GM12873 (cell line): Measurements from ENCODE around the gene DCBLD2.

Experiments used
- TF ChIP-seq, protein P1 (sequence below): IDR thresholded peaks from 2 replicates; pipeline ENCODE4 v1.5.1; 2012; ENCODE audit warnings: low read depth, mild to moderate bottlenecking, moderate library complexity, low read length, control low read depth; ENCODE audit not compliant: insufficient read depth; ENCODE audit errors: missing control alignments

Gene DCBLD2

GRCh38 chr3:98807561-98807960, 93.9 kb downstream of the DCBLD2 start:
- TF ChIP-seq, protein P1, sequence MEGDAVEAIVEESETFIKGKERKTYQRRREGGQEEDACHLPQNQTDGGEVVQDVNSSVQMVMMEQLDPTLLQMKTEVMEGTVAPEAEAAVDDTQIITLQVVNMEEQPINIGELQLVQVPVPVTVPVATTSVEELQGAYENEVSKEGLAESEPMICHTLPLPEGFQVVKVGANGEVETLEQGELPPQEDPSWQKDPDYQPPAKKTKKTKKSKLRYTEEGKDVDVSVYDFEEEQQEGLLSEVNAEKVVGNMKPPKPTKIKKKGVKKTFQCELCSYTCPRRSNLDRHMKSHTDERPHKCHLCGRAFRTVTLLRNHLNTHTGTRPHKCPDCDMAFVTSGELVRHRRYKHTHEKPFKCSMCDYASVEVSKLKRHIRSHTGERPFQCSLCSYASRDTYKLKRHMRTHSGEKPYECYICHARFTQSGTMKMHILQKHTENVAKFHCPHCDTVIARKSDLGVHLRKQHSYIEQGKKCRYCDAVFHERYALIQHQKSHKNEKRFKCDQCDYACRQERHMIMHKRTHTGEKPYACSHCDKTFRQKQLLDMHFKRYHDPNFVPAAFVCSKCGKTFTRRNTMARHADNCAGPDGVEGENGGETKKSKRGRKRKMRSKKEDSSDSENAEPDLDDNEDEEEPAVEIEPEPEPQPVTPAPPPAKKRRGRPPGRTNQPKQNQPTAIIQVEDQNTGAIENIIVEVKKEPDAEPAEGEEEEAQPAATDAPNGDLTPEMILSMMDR = no peak

GRCh38 chr3:98807011-98807410, 94.5 kb downstream of the DCBLD2 start:
- TF ChIP-seq, protein P1 = no peak

DNA sequence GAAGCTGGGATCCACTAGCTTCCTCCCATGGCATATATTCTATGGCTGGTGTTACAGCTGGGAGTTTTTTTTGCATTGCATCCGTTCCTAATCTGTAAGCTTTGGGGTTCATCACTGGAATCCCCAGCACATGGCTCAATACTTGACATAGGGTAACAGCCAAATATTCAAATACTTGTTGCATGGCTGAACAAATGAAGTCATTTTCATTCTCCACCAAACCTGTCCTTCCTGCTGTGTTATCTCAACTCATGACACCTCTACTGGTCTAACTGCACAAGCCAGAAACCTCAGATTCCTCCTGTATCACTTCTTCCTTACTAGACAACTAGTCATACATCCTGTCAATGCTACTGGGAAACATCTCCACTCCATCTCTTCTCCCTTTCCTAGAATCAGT, 95.0 kb downstream of the DCBLD2 start:
- TF ChIP-seq, protein P1 = no peak

DNA sequence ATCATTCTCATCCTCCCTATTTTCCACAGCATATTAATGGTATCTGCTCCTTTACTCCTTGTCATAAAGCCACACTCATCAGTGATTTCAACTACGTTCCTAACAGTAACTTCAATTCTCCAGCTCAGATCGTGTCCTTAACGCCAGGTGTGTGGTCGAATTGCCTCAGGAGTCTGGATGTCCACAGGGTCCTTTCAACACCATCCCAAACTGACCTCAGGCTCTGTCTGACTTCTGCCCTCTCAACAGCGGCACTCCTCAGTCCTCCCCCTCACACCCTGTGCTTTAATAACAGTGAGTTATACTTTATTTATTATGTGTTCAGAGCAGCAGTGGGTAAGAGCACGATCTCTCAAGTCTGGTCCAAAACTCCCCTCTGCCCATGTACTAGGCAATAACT, 95.9 kb downstream of the DCBLD2 start:
- TF ChIP-seq, protein P1 = no peak

DNA sequence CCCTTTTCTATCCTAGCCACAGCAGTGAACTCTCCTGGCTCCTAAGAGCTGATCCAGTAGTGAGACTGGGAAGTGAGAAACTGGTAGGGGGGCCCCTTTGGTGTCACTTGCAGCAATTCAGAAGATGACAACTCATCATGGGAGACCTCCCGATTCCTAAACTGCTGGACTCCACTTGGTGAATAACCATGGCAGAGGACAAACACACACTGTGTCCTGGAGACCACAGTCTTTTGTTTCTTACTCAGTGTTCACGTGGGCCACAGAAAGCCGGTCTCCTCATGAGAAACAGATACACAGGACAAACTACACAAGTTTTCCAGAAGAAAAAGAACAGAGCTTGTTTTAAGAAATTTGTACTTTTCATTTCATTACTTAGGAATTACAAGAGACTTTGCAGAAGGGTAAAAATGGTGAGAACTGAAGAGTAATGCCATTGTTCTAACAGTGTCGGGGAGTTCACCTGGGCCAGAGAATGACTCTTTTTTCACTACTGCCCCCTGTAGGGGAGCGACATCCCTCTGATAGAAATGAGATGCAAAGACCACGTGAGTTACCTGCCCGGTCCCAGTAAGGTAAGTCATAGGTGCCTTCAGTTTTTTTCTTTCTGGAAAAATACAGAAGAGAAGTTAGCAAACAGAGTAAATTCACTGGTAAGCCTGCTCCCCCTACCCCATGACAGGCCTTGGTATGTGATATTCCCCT, 100.3 kb downstream of the DCBLD2 start:
- TF ChIP-seq, protein P1 = no peak

- TF ChIP-seq, protein P1 = no peak
Measured at GRCh38 chr3:98800401-98800800, 101.1 kb downstream of the DCBLD2 start.

GRCh38 chr3:98799479-98799878, 102.0 kb downstream of the DCBLD2 start:
- TF ChIP-seq, protein P1 = no peak
